ENCODE measurements around the gene MRPS26. TPM values are rescaled to one million over a fixed set of nuclear protein-coding genes. Genes with fewer than 3 reads are reported as not detected.

The MRPS26 gene
- total RNA-seq, result 52.6 and 59.1 TPM in 2 replicates

DNA sequence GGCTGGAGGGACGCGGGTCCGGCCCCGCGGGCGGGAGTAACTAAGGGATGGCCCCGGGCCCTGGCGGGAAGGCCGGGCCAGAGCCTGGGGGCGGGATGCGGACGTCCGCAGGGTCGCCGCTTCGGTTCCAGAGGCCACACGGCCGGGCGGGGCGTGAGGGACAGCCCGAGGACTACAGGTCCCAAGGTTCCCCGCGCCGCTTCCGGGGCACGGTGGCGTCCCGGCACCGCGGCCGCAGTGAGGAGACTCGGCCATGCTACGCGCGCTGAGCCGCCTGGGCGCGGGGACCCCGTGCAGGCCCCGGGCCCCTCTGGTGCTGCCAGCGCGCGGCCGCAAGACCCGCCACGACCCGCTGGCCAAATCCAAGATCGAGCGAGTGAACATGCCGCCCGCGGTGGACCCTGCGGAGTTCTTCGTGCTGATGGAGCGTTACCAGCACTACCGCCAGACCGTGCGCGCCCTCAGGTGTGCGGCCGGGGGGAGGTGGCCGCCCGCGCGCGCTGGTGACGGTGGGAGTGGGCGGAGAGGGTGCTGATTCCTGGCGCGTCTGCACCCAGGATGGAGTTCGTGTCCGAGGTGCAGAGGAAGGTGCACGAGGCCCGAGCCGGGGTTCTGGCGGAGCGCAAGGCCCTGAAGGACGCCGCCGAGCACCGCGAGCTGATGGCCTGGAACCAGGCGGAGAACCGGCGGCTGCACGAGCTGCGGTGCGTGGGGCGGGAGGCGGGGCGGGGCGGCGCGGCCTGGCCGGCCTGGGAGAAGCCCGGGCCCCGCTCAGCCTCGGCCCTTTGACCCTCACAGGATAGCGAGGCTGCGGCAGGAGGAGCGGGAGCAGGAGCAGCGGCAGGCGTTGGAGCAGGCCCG is at the start of gene MRPS26:
Gene MRPS26, plus strand, starts transcription at position 237 of the 861 bp plus-strand sequence. Its CDS starts 17 bp downstream, at position 254.

DNA sequence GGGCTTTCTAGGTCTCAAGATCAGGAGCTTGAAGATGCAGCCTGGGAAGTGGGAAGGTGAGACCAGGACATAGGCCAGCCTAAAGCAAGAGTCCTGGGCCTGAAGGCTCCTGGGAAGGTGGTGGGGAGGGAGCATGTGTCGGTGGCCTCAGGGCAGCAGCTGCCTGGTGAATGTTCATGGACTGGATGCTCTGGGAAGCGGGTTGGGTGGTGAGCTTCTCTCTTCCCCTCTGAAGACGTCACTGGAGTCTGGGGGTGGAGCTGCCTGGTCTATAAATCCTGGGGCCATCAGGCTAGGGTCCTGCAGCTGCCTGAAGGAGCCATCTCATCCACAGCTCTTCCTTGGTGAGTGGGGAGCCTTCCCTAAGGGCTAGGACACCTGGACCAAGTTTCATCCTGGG is 2.5 kb upstream of the MRPS26 start, which contains the start of gene GNRH2:
Gene GNRH2, plus strand, starts transcription at position 301 of the 400 bp plus-strand sequence. CDS start 793 bp downstream, outside the sequence.

DNA sequence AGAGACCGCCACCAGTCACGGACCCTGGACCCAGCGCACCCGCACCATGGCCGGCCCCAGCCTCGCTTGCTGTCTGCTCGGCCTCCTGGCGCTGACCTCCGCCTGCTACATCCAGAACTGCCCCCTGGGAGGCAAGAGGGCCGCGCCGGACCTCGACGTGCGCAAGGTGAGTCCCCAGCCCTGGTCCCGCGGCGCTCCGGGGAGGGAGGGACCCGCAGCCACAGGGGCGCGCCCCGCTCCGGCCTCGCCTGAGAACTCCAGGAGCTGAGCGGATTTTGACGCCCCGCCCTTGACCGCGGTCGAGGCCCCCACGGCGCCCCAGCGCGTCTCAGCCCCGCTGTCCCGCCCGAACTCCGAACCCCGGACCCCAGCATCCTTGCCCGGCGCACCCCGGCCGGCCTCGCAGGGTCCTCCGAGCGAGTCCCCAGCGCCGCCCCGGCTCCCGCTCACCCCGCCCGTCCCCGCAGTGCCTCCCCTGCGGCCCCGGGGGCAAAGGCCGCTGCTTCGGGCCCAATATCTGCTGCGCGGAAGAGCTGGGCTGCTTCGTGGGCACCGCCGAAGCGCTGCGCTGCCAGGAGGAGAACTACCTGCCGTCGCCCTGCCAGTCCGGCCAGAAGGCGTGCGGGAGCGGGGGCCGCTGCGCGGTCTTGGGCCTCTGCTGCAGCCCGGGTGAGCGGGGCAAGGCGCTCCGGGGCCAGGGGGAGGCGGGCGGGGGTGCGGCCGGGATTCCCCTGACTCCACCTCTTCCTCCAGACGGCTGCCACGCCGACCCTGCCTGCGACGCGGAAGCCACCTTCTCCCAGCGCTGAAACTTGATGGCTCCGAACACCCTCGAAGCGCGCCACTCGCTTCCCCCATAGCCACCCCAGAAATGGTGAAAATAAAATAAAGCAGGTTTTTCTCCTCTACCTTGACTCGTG is 26.0 kb downstream of the MRPS26 start, which contains the start of gene OXT:
Gene OXT, plus strand, starts transcription at position 11 of the 920 bp plus-strand sequence. Its CDS starts 36 bp downstream, at position 47.

DNA sequence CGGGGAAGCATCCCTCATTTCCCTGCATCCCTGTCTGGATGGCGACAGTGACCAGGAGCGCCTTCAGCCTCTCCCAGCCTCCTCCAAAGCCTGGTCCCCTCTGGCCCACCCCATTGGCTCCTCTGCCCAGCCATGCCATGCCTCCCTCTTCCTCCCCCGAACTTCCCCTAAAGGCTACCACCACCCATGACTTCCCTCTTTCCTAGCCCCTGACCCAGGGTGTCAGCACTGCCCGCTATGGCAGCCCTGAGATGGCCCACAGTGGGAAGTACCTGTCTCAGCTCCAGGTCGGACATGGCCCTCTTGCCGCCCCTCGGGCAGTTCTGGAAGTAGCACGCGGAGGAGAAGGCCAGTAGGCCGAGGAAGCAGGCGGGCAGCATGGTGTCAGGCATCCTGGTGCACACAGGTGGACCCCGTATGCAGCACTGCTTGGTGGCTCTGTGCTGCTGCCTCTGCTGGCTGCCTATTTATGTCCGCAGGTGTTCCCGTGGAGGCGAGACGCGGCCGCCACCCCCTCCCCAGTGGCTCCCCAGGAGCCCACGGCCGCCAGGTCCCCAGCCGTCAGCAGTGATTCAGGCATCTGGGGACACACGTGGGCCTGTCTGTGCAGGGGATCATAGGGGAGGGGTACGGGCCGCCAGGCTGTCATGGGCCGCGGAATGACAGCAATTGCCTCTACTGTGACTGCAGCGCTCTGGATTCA is 38.6 kb downstream of the MRPS26 start, which contains the start of gene AVP:
Gene AVP, minus strand, starts transcription at position 442 of the 703 bp plus-strand sequence. Its CDS starts 50 bp downstream, at position 392.

Other genes starting within 250 kb of the MRPS26 start
- gene CPXM1, start 245.4 kb upstream of the MRPS26 start, total RNA-seq, result 6.4 and 10.1 TPM in 2 replicates
- gene C20orf141, start 231.1 kb upstream of the MRPS26 start, total RNA-seq, result not detected in 2 replicates
- gene TMEM239, start 229.7 kb upstream of the MRPS26 start, total RNA-seq, result under 0.01 TPM in 1 of 2 replicates, not detected in the other
- 24.8 and 43.5 TPM in 2 replicates for gene PCED1A, start 205.4 kb upstream of the MRPS26 start, total RNA-seq
- gene VPS16, start 205.3 kb upstream of the MRPS26 start, total RNA-seq, result 55.3 and 61.7 TPM in 2 replicates
- 38.1 and 40.8 TPM in 2 replicates for gene PTPRA, start 172.6 kb upstream of the MRPS26 start, total RNA-seq
- 0.35 TPM in 1 of 2 replicates, not detected in the other for gene GNRH2, start 2.4 kb upstream of the MRPS26 start, total RNA-seq
- not detected in 2 replicates for gene OXT, start 25.6 kb downstream of the MRPS26 start, total RNA-seq
- not detected in 2 replicates for gene AVP, start 38.7 kb downstream of the MRPS26 start, total RNA-seq
- 8.9 and 12.2 TPM in 2 replicates for gene FASTKD5, start 113.8 kb downstream of the MRPS26 start, total RNA-seq
- 4.0 and 4.1 TPM in 2 replicates for gene UBOX5, start 113.8 kb downstream of the MRPS26 start, total RNA-seq
- gene LZTS3, start 127.5 kb downstream of the MRPS26 start, total RNA-seq, result 4.0 and 8.3 TPM in 2 replicates
- gene DDRGK1, start 158.6 kb downstream of the MRPS26 start, total RNA-seq, result 58.3 and 64.3 TPM in 2 replicates
- gene ITPA, start 163.4 kb downstream of the MRPS26 start, total RNA-seq, result 81.3 and 85.6 TPM in 2 replicates
- 0.58 and 1.2 TPM in 2 replicates for gene SLC4A11, start 193.1 kb downstream of the MRPS26 start, total RNA-seq

Data from myometrial cell (primary cell).